K562 (cell line): ENCODE results near the gene SLC9B2. TPM values are rescaled to one million over a fixed set of nuclear protein-coding genes. Genes with fewer than 3 reads are reported as not detected.

Experiments
- AFF4 ChIP-seq: sonication (generic); formaldehyde crosslinking; IDR thresholded peaks from 2 replicates; pipeline ENCODE4 v1.8.0; 2023; ENCODE audit warnings: mild to moderate bottlenecking, missing genetic modification reagents
- ETV1 ChIP-seq: fragments of 450-650 bp; conservative IDR thresholded peaks from 2 replicates; pipeline ENCODE4 v1.6.1; 2016; ENCODE audit warnings: missing genetic modification characterization, control low read depth, low read depth, missing compliant biosample characterization
- NFE2L1 ChIP-seq: fragments of 450-650 bp; IDR thresholded peaks from 2 replicates; pipeline ENCODE4 v1.6.1; 2016; ENCODE audit warnings: missing genetic modification characterization, low read depth, mild to moderate bottlenecking, missing compliant biosample characterization, moderate library complexity, borderline replicate concordance
- POLR2G ChIP-seq: fragments of 200-400 bp; formaldehyde crosslinking; IDR thresholded peaks from 2 replicates; pipeline ENCODE4 v1.6.1; 2017; ENCODE audit warnings: low read depth, mild to moderate bottlenecking, antibody characterized with exemption, low read length, moderate library complexity
- SLC30A9 ChIP-seq: fragments of 250-450 bp; sonication (Bioruptor Pico); IDR thresholded peaks from 2 replicates; pipeline ENCODE4 v1.8.0; 2022; ENCODE audit warnings: mild to moderate bottlenecking, moderate library complexity
- TCF7L2 ChIP-seq: fragments of 150-350 bp; IDR thresholded peaks from 2 replicates; pipeline ENCODE4 v1.6.1; 2016; ENCODE audit warnings: low read depth, mild to moderate bottlenecking, low read length, moderate library complexity
- ZBTB2 ChIP-seq: fragments of 450-650 bp; IDR thresholded peaks from 2 replicates; pipeline ENCODE4 v1.6.1; 2016; ENCODE audit warnings: antibody characterized with exemption
- ZNF146 ChIP-seq: IDR thresholded peaks from one replicate; pipeline ENCODE4 v1.6.1; 2018; ENCODE audit warnings: missing compliant biosample characterization; ENCODE audit not compliant: unreplicated experiment
- ZNF197 ChIP-seq: fragments of 200-800 bp; sonication (Bioruptor generic); IDR thresholded peaks from 2 replicates; pipeline ENCODE4 v1.6.1; 2016; ENCODE audit warnings: low read depth, missing genetic modification characterization, missing compliant biosample characterization
- ZNF512 ChIP-seq: IDR thresholded peaks from 2 replicates; pipeline ENCODE4 v1.6.1; 2016; ENCODE audit warnings: missing genetic modification characterization, missing compliant biosample characterization
- ZNF76 ChIP-seq: fragments of 250-450 bp; sonication (Bioruptor Pico); IDR thresholded peaks from 2 replicates; pipeline ENCODE4 v1.4.0; 2020; ENCODE audit warnings: mild to moderate bottlenecking, moderate library complexity, borderline replicate concordance
- polyA plus RNA-seq, 8 experiments: library from polyadenylated mRNA; depleted of rRNA in 4 of 8; stranded (reverse) in 5 of 8; unstranded in 3 of 8; fragments of >200 nt; fragmentation: Nextera tagmentation in 2 of 8; fragmentation: Illumina TruSeq in 1 of 8; extraction: Ambion mirVana in 2 of 8; extraction: Trizol in 1 of 8; gene quantifications; 2 replicates each; pipeline versions ENCODE4 v1.2.1 to v1.2.3, GENCODE V29; 2011 to 2014; ENCODE audit warnings: inconsistent platforms in 1 of 8, missing spikeins in 1 of 8
- total RNA-seq, 7 experiments: library from RNA; depleted of rRNA in 6 of 7; stranded (reverse); fragments of >200 nt in 6 of 7; fragmentation: Illumina TruSeq in 2 of 7; extraction: Trizol in 2 of 7; gene quantifications; 2 replicates each; pipeline versions ENCODE4 v1.2.1 to v1.2.3, GENCODE V29; 2011 to 2021; ENCODE audit warnings: low replicate concordance in 1 of 7
- TF ChIP-seq, protein P1 (sequence below): sonication (generic); formaldehyde crosslinking; IDR thresholded peaks from 2 replicates; pipeline ENCODE4 v1.8.0; 2023; ENCODE audit warnings: missing genetic modification reagents, mild to moderate bottlenecking, borderline replicate concordance

SLC9B2 gene
- total and polyA plus RNA-seq, 9 of the 15 experiments (the other 6 are each of a cell fraction or from before 2014, with no cell fraction given): 6.6 to 14.6 (median 11.4) TPM

DNA sequence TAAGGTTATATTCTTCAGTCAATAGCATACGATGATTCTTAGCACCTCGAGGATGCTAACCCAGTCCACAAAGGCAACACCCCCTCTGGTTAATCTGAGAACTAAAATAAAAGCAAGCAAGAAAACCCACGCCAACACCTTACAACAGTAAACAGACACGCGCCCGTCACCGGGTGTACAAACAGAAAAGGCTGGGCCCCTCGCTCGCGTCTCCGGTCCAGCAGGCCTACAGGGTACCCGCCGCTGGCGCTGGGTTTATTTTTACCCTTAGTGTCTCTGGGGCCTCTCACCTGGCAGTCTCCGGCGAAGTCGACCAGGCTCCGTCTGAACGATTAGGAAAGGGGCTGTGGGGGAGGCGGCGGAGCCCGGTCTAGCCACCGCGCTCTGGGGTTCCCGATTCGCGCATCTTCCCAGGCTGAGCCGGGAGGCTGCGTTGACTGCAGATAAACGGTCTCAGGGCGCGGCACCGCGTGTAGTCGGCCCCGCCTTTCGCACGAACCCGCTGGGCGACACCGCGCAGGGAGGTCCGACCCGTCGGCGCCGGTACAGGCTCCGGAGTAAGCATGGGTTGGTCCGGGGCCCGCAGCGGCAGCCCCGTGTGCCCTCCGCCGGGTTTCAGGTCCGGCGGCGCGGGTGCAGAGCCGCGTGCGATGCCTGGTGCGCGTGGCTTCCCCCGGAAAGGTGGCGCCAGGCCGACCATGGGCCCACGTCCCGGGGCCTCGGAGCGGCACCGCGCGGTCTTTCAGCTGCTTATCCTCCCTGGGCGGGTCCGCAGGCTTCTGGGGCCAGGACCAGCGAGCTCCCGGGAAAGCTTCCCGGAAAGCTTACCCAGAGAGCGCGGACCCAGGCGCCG, 441 bp downstream of the SLC9B2 start (continued):
- TF ChIP-seq, protein P1, sequence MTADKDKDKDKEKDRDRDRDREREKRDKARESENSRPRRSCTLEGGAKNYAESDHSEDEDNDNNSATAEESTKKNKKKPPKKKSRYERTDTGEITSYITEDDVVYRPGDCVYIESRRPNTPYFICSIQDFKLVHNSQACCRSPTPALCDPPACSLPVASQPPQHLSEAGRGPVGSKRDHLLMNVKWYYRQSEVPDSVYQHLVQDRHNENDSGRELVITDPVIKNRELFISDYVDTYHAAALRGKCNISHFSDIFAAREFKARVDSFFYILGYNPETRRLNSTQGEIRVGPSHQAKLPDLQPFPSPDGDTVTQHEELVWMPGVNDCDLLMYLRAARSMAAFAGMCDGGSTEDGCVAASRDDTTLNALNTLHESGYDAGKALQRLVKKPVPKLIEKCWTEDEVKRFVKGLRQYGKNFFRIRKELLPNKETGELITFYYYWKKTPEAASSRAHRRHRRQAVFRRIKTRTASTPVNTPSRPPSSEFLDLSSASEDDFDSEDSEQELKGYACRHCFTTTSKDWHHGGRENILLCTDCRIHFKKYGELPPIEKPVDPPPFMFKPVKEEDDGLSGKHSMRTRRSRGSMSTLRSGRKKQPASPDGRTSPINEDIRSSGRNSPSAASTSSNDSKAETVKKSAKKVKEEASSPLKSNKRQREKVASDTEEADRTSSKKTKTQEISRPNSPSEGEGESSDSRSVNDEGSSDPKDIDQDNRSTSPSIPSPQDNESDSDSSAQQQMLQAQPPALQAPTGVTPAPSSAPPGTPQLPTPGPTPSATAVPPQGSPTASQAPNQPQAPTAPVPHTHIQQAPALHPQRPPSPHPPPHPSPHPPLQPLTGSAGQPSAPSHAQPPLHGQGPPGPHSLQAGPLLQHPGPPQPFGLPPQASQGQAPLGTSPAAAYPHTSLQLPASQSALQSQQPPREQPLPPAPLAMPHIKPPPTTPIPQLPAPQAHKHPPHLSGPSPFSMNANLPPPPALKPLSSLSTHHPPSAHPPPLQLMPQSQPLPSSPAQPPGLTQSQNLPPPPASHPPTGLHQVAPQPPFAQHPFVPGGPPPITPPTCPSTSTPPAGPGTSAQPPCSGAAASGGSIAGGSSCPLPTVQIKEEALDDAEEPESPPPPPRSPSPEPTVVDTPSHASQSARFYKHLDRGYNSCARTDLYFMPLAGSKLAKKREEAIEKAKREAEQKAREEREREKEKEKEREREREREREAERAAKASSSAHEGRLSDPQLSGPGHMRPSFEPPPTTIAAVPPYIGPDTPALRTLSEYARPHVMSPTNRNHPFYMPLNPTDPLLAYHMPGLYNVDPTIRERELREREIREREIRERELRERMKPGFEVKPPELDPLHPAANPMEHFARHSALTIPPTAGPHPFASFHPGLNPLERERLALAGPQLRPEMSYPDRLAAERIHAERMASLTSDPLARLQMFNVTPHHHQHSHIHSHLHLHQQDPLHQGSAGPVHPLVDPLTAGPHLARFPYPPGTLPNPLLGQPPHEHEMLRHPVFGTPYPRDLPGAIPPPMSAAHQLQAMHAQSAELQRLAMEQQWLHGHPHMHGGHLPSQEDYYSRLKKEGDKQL (CRISPR knock-in tag): peak; percentile 83
- TF ChIP-seq TCF7L2: no peak
- TF ChIP-seq AFF4 (CRISPR knock-in tag): peak; percentile 85; the same call in 1 of the 2 replicates
- TF ChIP-seq ZNF146 (CRISPR knock-in tag): no peak
- TF ChIP-seq ZNF512 (tag): no peak
- TF ChIP-seq ZNF76: peak; percentile 56; the same call in 1 of the 2 replicates
- no peak for TF ChIP-seq ZNF197 (CRISPR knock-in tag)
- TF ChIP-seq ZBTB2: no peak
- TF ChIP-seq POLR2G: peak; percentile 93
- 0 out of 2 replicates have a peak, but pooled peaks have one; percentile 14 for TF ChIP-seq ETV1 (tag)
- TF ChIP-seq NFE2L1 (tag): no peak
- TF ChIP-seq SLC30A9 (CRISPR knock-in tag): no peak
